HL-60 (cell line): ENCODE results near the gene CALHM6.

Experiments used
- GABPA ChIP-seq: IDR thresholded peaks from 2 replicates; pipeline ENCODE4 v1.6.1; 2012; ENCODE audit warnings: low read depth
- POLR2AphosphoS5 ChIP-seq: IDR thresholded peaks from 2 replicates; pipeline ENCODE4 v1.6.1; 2012; ENCODE audit warnings: low read depth
- REST ChIP-seq: IDR thresholded peaks from 2 replicates; pipeline ENCODE4 v1.6.1; 2012; ENCODE audit warnings: low read depth; ENCODE audit not compliant: insufficient replicate concordance
- TF ChIP-seq, protein P1 (sequence below): IDR thresholded peaks from one replicate; pipeline ENCODE4 v1.5.1; 2011; ENCODE audit warnings: low read length, control low read depth, inconsistent platforms; ENCODE audit not compliant: insufficient read depth

GRCh38 chr6:116456927-116457326 is 4.2 kb upstream of the CALHM6 start:
- TF ChIP-seq, protein P1, sequence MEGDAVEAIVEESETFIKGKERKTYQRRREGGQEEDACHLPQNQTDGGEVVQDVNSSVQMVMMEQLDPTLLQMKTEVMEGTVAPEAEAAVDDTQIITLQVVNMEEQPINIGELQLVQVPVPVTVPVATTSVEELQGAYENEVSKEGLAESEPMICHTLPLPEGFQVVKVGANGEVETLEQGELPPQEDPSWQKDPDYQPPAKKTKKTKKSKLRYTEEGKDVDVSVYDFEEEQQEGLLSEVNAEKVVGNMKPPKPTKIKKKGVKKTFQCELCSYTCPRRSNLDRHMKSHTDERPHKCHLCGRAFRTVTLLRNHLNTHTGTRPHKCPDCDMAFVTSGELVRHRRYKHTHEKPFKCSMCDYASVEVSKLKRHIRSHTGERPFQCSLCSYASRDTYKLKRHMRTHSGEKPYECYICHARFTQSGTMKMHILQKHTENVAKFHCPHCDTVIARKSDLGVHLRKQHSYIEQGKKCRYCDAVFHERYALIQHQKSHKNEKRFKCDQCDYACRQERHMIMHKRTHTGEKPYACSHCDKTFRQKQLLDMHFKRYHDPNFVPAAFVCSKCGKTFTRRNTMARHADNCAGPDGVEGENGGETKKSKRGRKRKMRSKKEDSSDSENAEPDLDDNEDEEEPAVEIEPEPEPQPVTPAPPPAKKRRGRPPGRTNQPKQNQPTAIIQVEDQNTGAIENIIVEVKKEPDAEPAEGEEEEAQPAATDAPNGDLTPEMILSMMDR = no peak
- no peak for TF ChIP-seq REST
- TF ChIP-seq POLR2AphosphoS5 = no peak
- TF ChIP-seq GABPA = no peak
